ENCODE data around the gene FTL.
A peak's percentile ranks its signal among the peaks of the same experiment; 100 is the strongest.

Gene FTL

DNA sequence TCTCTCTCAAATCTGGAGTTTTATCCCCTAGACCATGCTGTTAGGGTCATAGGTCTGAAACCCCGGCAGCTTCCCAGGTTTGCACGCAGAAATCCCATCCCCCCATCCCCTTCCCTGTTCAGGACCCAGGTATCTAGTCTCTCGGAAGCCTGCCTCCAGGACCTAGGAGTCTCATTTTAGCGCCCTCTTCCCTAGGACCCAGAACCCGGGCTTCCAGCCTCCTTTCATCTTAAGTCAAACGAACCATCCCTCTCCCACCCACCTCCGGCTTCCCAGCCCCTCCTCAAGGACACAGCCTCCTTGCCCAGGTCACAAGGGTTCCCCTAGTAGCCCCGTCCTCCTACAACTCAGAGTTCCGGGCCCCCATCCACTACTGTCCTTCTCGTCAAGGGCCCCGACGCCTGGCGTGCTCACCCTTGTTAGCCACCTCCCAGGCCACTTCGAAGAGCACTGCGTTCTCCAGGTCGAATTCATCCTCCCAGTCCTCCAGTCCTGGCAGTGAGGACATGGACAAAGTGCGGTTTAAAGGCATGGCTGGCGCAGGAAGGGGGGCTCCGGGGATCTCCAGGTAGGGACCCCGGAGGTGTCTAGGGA is 27.6 kb downstream of the FTL start:
- DNase-seq (ENCODE audit: low spot score): no peak

DNA sequence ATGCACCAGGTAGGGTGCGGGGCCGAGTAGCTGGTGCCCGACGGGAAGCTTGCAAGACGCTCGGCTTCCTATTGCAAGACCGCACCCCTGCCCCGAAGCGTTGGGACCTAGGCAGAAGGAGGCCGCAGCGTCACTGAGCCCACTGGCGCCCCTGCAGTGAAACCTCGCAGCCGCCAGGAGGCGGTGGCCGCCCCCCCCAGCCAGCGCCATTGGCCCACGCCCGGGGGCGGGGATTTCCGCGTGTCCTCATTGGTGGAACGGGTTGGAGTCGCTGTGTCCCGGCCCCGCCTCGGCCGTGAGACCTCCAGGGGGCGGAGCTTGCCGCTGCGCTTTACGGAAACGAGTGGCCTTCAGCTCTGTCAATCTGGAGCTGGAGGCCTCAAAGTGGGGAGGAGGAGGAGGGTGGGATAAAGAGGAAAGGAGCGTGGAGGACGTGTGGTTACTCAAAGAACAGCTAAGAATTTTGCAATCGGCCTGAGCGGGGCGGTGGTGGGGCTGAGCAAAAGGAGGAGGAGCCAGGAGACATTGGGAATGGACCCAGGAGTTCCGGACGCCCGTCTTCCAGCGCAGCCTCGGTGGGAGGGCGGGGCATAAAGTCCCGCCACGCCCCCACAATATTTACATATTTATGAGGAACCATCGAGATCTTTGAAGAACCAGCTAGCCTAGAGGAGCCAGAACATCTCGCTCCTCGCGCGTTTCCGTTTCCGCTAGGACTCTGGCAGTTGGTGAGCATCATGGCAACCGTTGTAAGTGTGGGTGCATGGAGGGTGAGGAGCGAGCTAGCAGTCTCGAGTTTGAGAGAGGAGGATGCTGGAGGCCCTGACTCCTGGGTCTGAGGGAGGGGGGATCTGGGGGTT is 28.3 kb downstream of the FTL start, which contains the start of the genes GYS1 and RUVBL2:
TSS of gene GYS1 (minus strand) at position 135 of the 860 bp plus-strand sequence. CDS start 197 bp downstream, outside the sequence.
TSS of gene RUVBL2 (plus strand) at position 713 of the 860 bp plus-strand sequence. CDS start at position 738, 25 bp downstream.
- DNase-seq (ENCODE audit: low spot score): peak; percentile 100

DNA sequence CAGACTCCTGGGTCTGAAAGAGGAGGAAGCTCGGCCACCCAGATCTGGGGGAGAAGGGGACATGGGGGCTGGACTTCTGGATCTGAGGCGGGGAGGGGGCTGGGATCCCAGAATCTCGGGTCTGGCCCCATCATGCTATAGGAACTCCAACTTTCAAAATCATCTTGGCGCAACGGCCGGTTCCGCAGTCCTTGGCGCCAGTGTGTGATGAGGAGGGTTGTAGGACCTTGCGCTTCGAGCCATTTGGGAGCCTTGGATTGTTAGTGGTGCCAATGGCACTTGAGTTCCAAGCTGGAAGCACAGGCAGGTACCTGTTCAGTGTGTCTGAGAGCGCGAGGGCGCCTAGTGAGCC is 28.9 kb downstream of the FTL start:
- DNase-seq (ENCODE audit: low spot score): no peak

DNA sequence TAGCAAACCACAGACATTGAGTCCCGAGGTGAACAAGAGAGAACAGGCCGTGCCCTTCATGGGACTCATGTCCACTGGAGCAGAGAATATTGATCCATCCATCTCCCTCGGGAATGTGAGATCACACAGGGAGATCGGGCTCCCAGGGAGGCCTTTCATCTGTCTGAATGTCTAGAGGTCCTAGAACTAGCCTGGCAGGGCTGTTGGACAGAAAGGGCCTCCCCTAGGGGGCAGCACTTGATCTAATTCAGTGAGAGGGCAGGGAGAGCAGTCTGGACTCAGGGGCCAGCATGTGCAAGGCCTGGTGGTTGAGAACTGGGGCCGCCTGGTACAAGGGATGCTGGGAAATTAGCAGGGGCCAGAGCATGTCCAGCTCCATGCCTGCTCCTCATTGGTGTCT is 32.9 kb downstream of the FTL start:
- DNase-seq (ENCODE audit: low spot score): peak; percentile 55

DNA sequence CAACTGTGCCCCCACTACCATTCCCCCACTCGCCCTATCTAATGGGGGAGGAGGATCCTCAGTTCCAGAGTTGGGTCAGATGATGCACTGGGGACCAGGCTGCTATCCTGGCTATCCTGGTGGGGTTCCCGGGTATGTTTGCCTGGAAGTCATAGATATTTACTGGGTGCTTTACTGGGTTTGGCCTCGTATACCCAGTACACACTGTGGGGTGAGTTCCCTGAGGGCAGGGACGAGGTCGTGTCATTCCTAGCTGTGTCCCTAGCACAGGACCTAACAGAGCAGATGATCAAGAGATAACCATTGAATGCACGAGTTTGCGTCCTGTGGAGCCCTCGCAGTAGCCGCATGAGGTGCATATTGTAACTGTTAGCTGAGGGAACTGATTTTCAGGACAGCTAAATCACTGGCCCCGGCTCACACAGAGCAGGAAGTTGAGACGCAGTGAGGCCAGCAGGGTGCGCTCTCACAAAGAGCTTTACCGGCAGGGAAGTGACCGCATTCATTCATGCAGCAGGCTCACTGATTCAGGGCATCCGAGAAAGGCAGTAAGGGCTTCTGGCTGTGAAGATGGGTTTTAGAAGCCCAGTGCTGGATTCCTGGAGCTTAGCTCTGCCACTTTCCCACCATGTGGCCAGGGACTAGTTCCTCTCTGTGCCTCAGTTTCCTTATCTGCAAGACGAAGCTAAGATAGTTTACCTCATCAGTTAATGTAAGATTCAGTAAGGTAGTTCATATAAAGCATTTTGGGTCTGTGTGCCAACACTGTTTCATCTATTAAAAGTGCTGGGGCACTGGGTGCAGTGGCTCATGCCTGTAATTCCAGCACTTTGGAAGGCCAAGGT is 34.6 kb downstream of the FTL start:
- peak; percentile 65 for DNase-seq (ENCODE audit: low spot score)

DNA sequence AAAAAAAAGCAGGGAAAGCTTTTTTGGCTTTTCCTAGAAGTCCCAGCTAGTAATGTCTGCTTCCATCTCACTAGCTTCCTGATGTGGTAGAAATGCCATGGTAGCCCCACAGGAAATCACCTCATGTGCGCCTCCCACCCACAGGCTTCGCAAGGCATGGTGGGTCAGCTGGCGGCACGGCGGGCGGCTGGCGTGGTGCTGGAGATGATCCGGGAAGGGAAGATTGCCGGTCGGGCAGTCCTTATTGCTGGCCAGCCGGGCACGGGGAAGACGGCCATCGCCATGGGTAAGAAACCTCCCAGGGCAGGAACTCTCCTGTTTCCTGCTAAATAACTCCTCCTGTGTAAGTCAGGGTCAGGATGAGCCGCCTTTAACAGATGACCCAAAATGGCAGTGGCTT is 39.0 kb downstream of the FTL start:
- DNase-seq (ENCODE audit: low spot score): no peak

DNA sequence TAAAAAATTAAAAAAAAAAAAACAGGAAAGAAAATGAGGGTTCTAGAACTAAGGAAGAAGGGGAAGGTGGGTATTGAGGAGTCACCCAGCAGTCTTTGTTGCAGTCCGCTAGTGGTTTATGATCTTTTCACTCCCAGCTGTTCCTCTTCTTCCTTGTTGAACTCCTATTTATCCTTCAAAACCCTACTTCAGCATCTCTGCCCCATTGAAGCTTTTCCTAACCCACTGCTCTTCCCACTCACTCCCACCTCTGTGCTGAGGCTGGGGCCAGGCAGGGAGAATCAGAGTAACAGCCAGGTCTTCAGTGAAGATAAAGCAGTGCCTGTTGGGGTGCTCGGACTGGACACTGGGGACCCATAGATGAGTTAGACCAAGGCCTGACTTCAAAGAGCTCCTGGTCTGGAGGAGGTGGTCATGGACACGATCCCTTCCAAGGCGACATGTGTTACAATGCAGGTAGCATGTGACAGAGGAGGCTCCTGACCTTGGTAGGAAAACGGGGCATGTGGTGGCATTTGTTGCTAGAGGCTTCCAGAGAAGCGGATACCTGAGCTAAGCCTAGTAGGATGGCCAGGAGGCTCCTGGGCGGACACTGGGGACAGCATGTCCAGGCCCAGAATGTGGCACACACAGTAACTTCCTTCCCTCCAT is 40.0 kb downstream of the FTL start:
- DNase-seq (ENCODE audit: low spot score): no peak

DNA sequence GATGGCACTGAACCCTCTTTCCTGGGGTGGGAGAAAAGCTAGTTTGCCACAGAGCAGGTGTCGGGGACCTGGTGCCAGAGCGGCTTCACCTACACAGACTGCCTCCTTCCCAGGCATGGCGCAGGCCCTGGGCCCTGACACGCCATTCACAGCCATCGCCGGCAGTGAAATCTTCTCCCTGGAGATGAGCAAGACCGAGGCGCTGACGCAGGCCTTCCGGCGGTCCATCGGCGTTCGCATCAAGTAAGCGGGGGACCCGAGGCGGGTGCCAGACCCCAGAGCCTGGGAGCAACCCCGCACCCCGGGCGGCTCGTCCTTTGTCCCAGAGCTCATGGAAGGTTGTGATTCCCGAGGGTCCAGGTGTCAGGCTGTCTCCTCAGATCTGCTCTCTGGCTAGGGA is 41.8 kb downstream of the FTL start:
- no peak for DNase-seq (ENCODE audit: low spot score)

DNA sequence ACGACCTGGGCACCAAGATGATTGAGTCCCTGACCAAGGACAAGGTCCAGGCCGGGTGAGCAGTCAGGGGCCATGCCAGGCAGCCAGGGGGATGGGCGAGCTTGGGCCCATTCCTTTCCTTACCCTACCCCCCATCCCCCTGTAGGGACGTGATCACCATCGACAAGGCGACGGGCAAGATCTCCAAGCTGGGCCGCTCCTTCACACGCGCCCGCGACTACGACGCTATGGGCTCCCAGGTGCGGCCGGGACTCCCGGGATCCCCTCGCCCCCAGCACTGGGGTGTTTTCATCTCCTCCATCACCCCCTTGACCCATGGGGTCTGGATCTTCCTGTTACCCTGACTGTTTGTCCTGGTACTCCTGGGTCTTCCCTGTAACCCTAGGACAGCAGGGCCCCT is 44.7 kb downstream of the FTL start:
- DNase-seq (ENCODE audit: low spot score): no peak

DNA sequence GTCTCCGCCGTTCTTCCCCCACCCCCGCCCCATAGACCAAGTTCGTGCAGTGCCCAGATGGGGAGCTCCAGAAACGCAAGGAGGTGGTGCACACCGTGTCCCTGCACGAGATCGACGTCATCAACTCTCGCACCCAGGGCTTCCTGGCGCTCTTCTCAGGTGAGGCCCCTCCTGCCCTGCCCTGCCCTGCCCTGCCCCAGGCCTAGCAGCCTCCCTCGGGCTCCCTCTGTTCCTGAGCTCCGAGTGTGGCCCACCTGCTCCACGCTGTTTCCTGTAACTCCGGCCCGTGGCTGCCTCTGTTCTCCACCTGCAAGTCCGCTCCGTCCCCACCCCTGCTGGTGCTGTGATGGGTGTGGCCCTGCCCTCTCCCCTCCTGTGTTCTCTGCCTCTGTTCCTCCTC is 45.3 kb downstream of the FTL start:
- DNase-seq (ENCODE audit: low spot score): no peak

DNA sequence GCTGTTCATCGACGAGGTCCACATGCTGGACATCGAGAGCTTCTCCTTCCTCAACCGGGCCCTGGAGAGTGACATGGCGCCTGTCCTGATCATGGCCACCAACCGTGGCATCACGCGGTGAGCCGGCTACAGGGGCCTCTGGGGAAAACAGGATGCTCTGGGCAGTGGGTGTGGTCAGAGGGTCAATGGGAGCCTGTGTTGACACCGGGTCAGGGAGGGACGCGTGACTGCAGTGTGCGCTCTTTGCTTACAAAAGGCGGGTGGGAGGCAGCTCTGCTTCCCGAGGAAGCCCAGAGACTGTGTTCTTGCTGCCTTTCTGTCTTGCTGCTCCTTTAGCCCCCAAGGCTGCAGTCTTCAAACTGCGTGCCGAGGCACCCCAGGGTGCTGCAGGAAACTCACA is 46.1 kb downstream of the FTL start:
- no peak for DNase-seq (ENCODE audit: low spot score)

DNA sequence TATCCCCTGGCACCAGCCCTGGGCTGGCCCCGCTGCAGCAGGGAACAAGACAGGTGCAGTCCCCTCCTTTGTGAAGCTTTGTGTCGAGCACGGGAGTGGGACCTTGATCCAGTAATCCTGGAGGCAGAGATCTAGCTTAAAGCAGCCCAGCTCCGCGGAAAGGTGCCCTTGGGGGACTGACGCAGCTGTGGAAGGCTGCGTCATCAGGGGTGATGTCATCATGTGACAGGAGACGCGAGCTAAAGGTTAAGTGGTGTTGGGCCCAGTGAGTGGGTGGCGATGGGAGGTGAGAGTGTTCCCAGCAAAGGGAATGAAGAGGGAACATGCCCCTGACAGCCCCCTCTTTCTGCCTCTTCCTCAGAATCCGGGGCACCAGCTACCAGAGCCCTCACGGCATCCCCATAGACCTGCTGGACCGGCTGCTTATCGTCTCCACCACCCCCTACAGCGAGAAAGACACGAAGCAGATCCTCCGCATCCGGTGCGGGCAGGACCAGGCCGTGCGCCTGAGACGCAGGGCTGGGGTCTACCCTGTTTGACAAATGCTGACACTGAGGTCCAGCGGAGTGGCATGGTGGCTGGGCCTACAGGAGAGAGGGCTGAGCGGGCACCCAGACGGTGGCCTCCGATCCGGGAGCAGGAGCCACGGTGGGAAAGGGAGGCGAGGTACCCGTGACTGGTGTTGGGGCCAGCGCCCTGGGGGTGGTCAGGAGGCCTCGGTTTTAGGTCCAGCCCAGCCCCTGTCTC is 49.2 kb downstream of the FTL start:
- DNase-seq (ENCODE audit: low spot score): no peak

DNA sequence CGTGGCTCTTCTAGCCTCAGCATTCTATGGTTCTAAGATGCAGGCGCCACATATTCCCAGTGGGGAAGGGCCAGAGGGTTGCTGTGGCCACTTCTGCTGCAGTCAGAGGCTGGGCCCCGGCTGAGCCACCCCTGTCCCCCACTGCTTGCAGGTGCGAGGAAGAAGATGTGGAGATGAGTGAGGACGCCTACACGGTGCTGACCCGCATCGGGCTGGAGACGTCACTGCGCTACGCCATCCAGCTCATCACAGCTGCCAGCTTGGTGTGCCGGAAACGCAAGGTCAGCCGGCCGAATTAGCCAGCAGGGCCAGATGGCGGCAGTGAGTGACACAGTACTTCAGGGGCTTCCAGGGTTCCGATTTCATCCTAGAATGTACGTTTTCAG is 49.8 kb downstream of the FTL start:
- no peak for DNase-seq (ENCODE audit: low spot score)

DNA sequence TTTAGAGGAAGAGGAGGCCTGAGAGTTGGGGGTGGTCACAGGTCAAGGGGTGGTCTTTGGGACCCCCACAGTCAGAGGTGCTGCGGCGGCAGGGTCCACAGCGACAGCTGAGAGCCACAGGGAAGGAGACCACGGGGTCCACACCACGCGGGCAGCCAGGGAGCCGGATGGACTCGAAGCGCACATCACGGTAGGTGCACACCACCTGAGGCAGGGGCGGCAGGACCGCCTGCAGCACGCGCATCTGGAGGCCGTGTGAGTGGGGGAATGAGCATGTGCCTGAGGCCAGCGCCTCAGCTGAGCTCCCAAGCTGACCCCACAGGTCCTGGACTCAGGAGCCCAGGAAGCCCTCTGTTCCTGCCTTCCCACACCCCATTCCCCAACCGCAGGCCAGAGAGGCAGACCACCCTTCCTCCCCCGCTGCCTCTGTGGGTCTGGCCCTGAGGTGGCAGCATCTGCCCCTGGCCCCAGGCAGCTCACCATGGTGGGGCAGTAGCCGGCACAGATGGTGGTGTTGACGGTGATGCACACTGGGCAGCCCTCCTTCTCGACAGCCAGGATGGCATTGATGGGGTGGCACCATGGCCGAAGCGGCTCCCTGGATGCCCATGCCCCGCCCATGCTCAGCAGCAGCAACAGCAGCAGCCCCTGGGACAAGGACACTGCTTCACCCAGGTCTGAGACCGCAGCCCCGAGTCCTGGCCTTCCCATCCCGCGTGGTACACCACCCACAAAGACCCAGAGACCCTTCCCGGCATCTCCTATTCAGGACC is 51.1 kb downstream of the FTL start:
- no peak for DNase-seq (ENCODE audit: low spot score)

All from SW480 (cell line).